Gastrocnemius medialis (tissue), 4 donors: Measurements from ENCODE around the gene FASN. TPM values are rescaled to one million over a fixed set of nuclear protein-coding genes. Genes with fewer than 3 reads are reported as not detected.
A peak's percentile ranks its signal among the peaks of the same experiment; 100 is the strongest.
"Not testable (repeated sequence)": the region's sequence is repeated elsewhere in the genome, so short reads cannot be mapped to it uniquely, and the experiment has no call there.

ENCODE experiments used
- ATAC-seq, 2 donors: fragments of 150-250 bp; one replicate each; pipeline ENCODE4 v1.9.1; 2016
- DNase-seq, 2 donors: peaks; one replicate each; pipeline ENCODE4 v3.0.0-alpha.2; 2019
- H3K27ac ChIP-seq, 4 donors: fragments of 200-600 bp; sonication (generic); 1 replicate in 1 of 4; 2 replicates in 3 of 4; pipeline ENCODE4 v1.5.1; 2016 to 2018; ENCODE audit warnings: mild to moderate bottlenecking in 2 of 4, moderate library complexity in 1 of 4
- H3K27me3 ChIP-seq, 3 donors: fragments of 200-600 bp; sonication (generic) in 2 of 3; 1 replicate in 1 of 3; 2 replicates in 2 of 3; pipeline versions ENCODE4 v1.5.1 to v1.6.0; 2016 to 2019; ENCODE audit warnings: mild to moderate bottlenecking in 1 of 3, moderate library complexity in 1 of 3
- H3K36me3 ChIP-seq, 2 donors: fragments of 200-600 bp; sonication (generic) in 1 of 2; one replicate each; pipeline ENCODE4 v1.5.1; 2017 to 2018
- H3K4me1 ChIP-seq, 2 donors: fragments of 200-600 bp; sonication (generic) in 1 of 2; one replicate each; pipeline ENCODE4 v1.5.1; 2016 to 2017; ENCODE audit warnings: mild to moderate bottlenecking in 2 of 2
- H3K4me3 ChIP-seq, 4 donors: fragments of 200-600 bp; sonication (generic) in 3 of 4; 1 replicate in 1 of 4; 2 replicates in 3 of 4; pipeline ENCODE4 v1.5.1; 2016 to 2019; ENCODE audit warnings: mild to moderate bottlenecking in 2 of 4
- H3K9me3 ChIP-seq, 3 donors: fragments of 200-600 bp; sonication (generic) in 2 of 3; 1 replicate in 1 of 3; 2 replicates in 2 of 3; pipeline ENCODE4 v1.5.1; 2016 to 2019
- CTCF ChIP-seq, 5 experiments: fragments of 450-650 bp in 3 of 5; fragments of 200-600 bp in 2 of 5; sonication (generic) in 2 of 5; IDR thresholded peaks in 4 of 5; conservative IDR thresholded peaks in 1 of 5; 1 replicate in 4 of 5; 2 replicates in 1 of 5; pipeline ENCODE4 v1.5.1; 2016 to 2019; ENCODE audit warnings: antibody characterized with exemption in 5 of 5, mild to moderate bottlenecking in 3 of 5, moderate library complexity in 3 of 5
- POLR2A ChIP-seq, 2 donors: fragments of 450-650 bp; IDR thresholded peaks; one replicate each; pipeline ENCODE4 v1.6.1; 2017; ENCODE audit warnings: antibody characterized with exemption in 2 of 2, mild to moderate bottlenecking in 2 of 2, moderate library complexity in 2 of 2
- in situ Hi-C, 4 donors: fragments of 200-750 bp; cut with MboI; loops; one replicate each; pipeline versions ENCODE4 v1.15.0 to v1.8.0; 2017; ENCODE audit warnings: low sequenced_read_pairs in 4 of 4
- intact Hi-C: fragments of 100-400 bp; cut with DNase I; formaldehyde crosslinking; loops from one replicate; pipeline ENCODE4 v1.15.1; 2023; ENCODE audit warnings: low total_unique reads
- total RNA-seq, 4 donors: library from RNA; depleted of rRNA; stranded (reverse); fragments of >200 nt; gene quantifications; one replicate each; pipeline versions ENCODE4 v1.1.0 to v1.2.3, GENCODE V29; 2016

Gene FASN
- total RNA-seq, 4 donors from 2014 or later, result 16.3 to 34.5 (median 26.3) TPM

- no peaks in the 10 kb centered on the region for H3K27me3 ChIP-seq
- no peak for TF ChIP-seq CTCF (IDR thresholded peaks at IDR 0.05 in 4 of 5, conservative IDR thresholded peaks at IDR 0.05 in 1 of 5)
- TF ChIP-seq POLR2A (IDR thresholded peaks at IDR 0.05), result no peak
- no peaks in the 10 kb centered on the region for H3K9me3 ChIP-seq
- peaks cover 3 to 16% of the 10 kb centered on the region in 2 donors for H3K36me3 ChIP-seq
- intact Hi-C loops (loop anchor here (5.0 kb wide), 1 partner anchor 198 kb away; no protein-coding TSS in a partner anchor), in situ Hi-C loops (loop anchor here (10.0 to 25.0 kb wide), 2 partner anchors 98 to 115 kb away; no protein-coding TSS in a partner anchor)
- H3K4me3 ChIP-seq, result no peak overlapping the region
- no peak for DNase-seq
- no peak for ATAC-seq
- peaks cover 9 to 22% of the 10 kb centered on the region in 2 donors for H3K4me1 ChIP-seq
- no peak overlapping the region for H3K27ac ChIP-seq
These were observed 58.2 kb downstream of the FASN start for GRCh38 chr17:82039695-82040299.

- not testable (repeated sequence) for H3K27ac ChIP-seq, H3K27me3 ChIP-seq, H3K4me3 ChIP-seq, H3K9me3 ChIP-seq, DNase-seq, ATAC-seq
- in situ Hi-C loops, result loop anchor here (10.0 to 25.0 kb wide), 2 partner anchors 98 to 116 kb away; no protein-coding TSS in a partner anchor
- Histone ChIP-seq H3K36me3 (peaks cover 3 to 16% of the 10 kb centered on the region in 2 donors), H3K4me1 (peaks cover 9 to 22% of the 10 kb centered on the region in 2 donors)
- intact Hi-C loops, result loop anchor here (5.0 kb wide), 1 partner anchor 198 kb away; no protein-coding TSS in a partner anchor
These were observed 59.1 kb downstream of the FASN start for GRCh38 chr17:82038796-82039409.

GRCh38 chr17:82037889-82038195 is 60.2 kb downstream of the FASN start:
- peak overlapping the region; percentile 63 to 89 (median 78) for H3K4me3 ChIP-seq
- no peaks in the 10 kb centered on the region for H3K9me3 ChIP-seq
- DNase-seq, result no peak
- H3K36me3 ChIP-seq, result peaks cover 3 to 16% of the 10 kb centered on the region in 2 donors
- peaks cover 0 to 2% (median 0%) of the 10 kb centered on the region in 3 donors for H3K27me3 ChIP-seq
- in situ Hi-C loops (loop anchor here (10.0 to 25.0 kb wide), 2 partner anchors 99 to 117 kb away; no protein-coding TSS in a partner anchor), intact Hi-C loops (loop anchor here (1.0 to 5.0 kb wide), 3 partner anchors 15 to 199 kb away; partner anchors contain the start of genes FASN and LRRC45)
- ATAC-seq, result no peak
- peaks cover 9 to 22% of the 10 kb centered on the region in 2 donors for H3K4me1 ChIP-seq
- TF ChIP-seq POLR2A (IDR thresholded peaks at IDR 0.05) (no peak), CTCF (IDR thresholded peaks at IDR 0.05 in 4 of 5, conservative IDR thresholded peaks at IDR 0.05 in 1 of 5) (no peak)
- H3K27ac ChIP-seq, result peak overlapping the region; percentile 85 to 99 (median 95)

GRCh38 chr17:82037092-82037888 is 60.7 kb downstream of the FASN start, which contains the start of gene DCXR:
TSS of gene DCXR (minus strand) at chr17:82037697. CDS start at chr17:82037682, 15 bp downstream.
- Histone ChIP-seq H3K27ac (peak within 1 kb of the TSS; percentile 85 to 99 (median 95)), H3K9me3 (no peaks in the 10 kb centered on the region), H3K4me1 (peaks cover 9 to 22% of the 10 kb centered on the region in 2 donors), H3K36me3 (peaks cover 3 to 16% of the 10 kb centered on the region in 2 donors), H3K4me3 (peak within 1 kb of the TSS; percentile 63 to 89 (median 78)), H3K27me3 (peaks cover 2 to 8% (median 6%) of the 10 kb centered on the region in 3 donors)
- intact Hi-C loops (loop anchor here (1.0 to 5.0 kb wide), 3 partner anchors 14 to 200 kb away; partner anchors contain the start of genes FASN and LRRC45), in situ Hi-C loops (loop anchor here (10.0 to 25.0 kb wide), 2 partner anchors 100 to 118 kb away; no protein-coding TSS in a partner anchor)
- ATAC-seq (peak; percentile 97 to 99), DNase-seq (peak; percentile 97 to 98)
- TF ChIP-seq CTCF (IDR thresholded peaks at IDR 0.05 in 4 of 5, conservative IDR thresholded peaks at IDR 0.05 in 1 of 5), result peak; percentile 49 to 85 (median 78)
- TF ChIP-seq POLR2A (IDR thresholded peaks at IDR 0.05), result peak; percentile 98 to 99
